HG03558 (cell line): ENCODE data around the gene NFATC1.

ENCODE experiments used
- ATAC-seq: cut with Tn5 transposase; IDR thresholded peaks from one replicate; pipeline ENCODE4 v1.9.1; 2021; ENCODE audit warnings: moderate number of reproducible peaks; ENCODE audit not compliant: unreplicated experiment; ENCODE audit errors: extremely low read depth

NFATC1 gene

DNA sequence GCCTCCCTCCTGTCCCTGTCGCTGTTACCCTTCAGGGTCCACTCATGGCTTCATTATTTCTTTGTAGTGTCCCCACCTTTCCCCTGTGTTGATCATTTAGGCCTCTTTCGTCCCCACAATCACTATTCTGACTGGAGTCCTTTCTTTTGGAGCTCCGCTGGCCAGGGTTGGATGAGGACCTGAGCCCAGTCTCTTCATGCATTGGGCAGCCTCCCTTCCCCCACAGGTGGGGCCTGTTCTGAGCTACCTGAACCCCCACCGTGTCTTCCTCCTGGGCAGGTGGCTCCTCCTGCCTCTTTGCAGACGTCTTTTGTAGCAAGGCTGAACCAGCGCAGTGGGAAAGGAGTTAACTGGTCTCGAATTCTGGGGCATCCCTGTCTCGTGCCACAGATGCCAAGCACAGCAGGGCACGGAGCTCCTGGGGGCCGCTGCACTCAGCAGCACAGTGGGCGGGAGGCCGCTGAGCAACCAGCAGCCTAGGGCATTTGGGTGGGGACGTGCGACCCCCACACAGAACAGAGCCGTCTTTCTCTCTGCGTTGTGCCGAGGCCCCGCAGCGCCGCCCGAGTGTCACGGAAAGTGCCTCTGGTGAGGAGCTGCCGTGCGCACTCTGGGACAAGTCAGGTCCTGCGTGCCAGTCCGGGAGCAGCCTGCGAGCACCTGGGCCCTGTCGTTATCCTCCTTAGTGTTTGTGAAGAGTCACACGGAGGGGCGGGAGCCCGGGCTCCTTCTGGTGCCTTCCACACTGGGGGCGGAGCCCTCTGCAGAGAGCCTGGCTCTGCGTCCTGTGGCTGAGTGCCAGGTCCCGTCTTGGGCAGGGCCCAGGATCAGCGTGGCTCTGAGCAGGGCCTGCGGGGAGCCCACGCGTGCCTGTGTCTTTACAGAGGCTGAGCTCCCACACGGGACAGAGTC is 130.1 kb downstream of the NFATC1 start:
- ATAC-seq: no peak

DNA sequence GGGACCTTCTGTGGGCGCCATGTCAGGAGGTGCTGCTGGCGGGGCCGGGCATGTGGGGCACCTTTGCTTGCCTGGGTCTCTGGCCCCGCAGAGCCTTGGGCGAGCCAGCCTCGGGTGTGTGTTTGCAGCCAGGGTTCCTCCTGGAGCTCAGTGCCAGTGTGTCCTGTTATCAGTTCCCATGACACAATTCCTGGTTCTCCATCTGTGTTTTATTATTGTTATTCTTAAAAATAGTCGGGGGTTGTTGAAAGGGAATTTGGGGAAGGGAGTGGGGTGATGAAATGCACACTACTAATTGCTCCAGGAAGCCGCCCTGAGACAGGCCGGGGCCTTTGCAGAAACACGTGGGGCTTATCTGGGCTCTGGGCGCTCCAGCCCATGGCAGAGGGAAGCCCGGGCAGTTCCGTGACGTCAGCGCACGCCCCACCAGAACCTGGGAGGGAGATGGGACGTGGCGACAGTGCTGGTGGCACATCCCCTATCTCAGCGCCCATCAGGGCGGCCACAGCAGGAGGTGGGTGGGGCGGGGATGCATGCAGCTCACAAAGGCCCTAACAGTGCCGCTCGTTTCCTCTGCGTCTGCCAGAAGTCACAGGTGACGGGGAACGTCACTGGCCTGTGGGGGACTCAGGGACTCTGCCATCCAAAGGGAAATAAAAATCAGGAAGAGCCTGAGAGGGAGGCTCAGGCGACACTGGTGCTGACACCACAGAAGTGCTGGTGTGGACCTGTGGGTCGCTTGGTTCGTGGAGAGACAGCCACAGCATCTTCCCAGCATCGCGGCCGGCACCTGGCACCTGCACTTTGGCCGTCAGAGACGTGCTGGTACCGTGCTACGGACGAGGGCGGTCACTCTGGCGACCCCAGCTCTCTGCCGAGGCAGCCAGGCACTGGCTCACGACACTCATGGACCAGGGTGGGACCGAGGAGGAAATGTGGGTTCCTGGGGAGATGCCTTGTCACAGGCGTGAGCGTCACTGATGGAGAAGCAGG is 131.0 kb downstream of the NFATC1 start:
- ATAC-seq: no peak

DNA sequence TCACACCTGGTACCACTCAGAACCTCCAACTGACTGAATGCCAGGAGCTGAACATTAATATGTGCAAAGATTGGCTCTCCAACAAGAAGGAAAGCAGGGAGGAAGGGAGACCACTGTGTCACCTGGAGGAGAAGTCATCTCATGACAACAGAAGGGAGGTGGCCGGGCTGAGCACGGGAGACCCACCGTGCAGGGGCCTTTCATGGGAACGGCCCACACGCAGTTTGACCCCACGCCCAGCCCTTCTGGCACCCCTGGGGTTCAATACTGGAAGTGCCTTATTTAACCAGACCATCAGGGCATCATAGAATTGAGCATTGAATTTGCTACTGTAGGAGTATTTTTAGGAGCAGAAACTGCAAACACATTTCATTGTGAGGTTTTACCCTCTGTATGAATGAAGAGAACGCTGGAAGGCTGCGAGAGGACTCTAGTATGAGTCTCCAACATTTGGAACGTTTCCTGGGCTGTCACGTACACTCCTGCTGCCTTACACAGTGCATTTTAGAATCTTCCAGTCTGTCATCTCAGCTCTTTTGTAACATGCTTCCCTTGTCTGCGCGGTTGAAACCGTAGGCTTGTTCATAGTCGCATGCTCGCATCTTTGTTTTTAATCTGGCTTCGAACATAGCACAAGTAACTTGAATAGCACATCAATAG is 132.1 kb downstream of the NFATC1 start:
- no peak for ATAC-seq

DNA sequence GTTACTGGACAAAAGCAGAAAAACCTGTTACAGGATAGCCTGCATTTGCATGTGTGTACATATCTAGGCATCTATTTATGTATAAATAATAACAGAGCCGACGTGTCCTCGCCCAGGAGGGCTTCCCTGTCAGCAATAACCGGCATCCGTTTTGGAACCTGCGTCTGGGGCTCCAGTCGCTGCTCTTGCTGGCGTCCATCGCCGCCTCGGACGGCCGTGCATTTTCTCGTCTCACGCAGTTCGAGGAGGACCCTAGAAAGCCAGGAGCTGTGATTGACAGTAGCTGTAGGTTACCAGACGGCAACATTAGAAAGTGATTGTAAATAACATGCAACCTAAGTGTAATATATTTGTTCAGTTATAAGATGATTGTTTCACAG is 132.6 kb downstream of the NFATC1 start:
- no peak for ATAC-seq

DNA sequence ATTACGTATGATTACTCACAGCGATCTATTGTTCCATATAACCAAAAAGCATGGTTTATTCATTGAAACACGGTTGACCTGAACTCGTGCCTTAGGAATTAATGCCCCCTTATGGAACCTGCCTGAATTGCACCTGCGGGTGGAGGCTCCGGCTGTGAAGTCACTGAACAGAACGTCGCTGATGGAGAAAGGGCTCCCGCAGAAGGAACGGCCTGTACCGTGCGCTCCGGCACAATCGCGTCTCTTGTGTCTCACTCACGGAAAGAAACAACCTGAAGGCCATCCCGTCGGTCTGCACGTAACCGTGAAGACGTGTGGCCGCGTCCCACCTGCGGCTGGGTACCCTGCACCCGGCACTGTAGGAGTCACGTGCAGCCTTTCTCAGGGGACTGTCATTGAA is 133.1 kb downstream of the NFATC1 start:
- no peak for ATAC-seq

DNA sequence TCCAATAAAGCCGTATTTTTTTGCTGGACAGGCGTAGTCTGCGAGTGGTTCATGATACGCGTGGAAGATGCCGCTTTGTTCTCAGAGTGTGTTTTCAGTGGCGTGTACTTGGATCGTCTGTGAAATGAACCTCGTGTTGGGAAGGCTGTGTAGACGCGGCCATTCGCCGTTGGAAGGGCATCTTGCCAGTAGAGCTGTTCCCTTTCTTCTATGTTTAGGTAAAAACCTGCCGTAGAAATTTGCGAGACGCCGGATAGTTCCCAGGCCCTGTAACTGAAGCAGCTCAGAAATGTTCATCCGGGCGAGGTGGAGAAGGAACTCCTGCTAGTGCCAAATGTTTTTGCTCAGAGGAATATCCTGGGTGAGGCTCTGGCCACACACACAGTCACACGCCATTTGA is 133.6 kb downstream of the NFATC1 start:
- no peak for ATAC-seq

DNA sequence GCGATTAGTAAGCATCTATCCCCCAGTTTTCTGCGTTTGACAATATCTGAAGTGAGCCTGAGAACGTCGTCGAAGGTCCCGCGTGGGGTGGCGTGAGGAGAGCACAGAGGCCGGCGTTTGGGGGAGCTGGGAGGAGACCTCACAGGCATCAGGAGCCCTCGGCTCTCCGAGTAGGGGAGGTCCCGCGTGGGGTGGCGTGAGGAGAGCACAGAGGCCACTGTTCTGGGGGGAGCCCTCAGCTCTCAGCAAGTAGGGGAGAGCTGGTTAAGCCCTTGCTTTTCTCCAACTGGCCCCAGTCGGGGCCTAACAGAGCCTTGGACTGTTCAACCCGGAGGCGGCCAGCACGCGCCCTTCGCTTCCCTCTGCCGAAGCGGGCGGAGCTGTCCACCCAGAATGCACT is 134.3 kb downstream of the NFATC1 start:
- ATAC-seq: no peak

DNA sequence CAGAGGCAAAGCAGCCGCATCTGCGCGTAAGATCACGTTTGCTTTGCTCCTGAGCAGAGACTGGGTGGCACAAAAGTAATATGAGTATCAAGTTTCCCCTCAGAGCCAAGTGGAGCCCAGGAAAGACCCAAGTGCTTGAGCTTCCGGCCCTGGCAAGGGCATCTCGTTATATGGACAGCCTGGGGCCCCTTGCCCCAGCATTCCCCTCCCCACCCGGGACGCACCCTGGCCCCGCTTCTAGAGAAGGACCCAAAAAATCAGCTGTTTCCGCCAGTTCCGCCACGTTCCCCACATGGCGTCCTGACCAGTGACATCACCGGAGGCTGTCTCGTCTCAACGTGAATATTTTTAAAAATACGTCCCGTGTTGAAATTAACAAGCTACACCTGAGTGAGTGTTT is 135.1 kb downstream of the NFATC1 start:
- no peak for ATAC-seq

DNA sequence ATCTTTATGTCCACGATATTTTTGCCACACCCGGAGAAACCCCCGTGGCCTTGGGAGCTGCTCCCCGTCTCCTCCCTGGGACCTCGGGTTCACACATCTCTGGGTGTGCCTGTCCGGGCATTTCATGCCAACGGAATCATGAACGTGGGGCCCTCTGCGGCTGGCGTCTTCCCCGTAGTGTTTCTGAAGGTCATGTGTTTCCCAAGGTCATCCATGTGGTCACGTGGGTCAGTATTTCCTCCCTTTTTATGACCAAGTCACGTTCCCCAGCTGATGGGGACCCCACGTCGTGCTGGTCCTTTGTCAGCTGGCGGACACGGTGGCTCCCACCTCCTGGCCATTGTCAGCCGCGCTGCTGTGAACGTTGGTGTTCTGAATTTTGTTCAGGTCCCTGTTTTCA is 135.7 kb downstream of the NFATC1 start:
- ATAC-seq: no peak

DNA sequence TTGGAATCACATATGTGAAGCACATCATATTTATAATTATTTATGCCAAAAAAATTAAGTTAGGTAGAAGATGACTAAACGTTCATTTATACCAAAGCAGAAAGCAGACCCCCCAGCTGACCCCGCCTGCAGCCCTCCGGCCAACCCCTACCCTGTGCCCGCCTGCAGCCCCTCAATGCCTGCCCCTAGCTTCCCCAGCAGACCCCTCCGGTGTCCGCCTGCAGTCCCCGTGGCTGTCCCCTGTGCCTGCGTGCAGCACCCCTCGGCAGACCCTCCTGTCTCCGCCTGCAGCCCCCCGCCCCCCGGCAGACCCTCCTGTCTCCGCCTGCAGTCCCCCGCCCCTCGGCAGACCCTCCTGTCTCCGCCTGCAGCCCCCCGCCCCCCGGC is 136.2 kb downstream of the NFATC1 start:
- no peak for ATAC-seq

DNA sequence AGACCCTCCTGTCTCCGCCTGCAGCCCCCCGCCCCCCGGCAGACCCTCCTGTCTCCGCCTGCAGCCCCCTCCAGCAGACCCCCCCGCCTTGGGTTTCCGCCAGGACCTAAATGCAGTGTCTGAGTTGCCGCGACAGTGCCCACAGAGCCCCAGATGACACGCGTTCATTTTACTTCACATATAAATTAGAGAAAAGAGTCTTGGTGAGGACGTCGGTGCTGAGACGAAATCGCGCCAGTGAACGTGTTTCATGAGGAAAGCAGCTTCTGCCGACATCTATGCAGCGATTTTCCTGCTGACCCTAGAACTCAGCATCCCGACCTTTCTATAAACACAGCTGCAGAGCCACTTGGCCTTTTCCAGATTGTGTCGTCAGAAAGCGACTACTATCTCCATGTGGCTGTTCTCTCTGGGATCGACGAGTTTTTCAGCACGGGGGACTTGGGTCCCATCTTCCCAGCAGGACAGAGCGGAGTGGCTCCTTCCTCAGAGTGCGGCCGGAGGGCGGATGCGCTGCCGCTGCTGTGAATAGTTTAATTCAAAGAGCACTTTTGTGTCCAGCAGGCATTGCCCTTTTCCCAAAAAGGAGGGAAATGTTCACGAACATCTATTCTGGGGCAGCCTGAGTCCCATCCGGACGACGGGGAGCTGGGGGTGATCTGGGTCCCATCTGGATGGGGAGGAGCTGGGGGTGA is 136.7 kb downstream of the NFATC1 start:
- no peak for ATAC-seq

DNA sequence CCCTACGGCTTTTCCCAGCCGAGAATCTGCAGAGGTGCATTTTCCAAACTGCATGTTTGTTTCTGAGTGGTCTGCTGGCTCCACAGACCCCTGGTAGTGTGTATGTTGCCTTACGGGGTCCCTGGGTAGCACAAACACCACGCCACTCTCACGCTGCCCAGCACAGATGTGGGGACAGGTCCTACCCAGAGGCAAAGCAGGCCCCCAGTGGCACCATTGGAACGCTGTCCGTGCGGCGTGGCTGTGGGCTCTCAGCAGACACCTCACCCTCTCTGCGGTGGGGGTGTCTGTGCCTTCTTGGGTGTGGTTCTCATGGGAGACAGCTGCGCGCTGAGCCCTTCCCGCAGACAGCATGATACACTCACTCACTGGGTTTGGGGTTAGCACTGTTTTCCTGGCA is 137.4 kb downstream of the NFATC1 start:
- no peak for ATAC-seq

DNA sequence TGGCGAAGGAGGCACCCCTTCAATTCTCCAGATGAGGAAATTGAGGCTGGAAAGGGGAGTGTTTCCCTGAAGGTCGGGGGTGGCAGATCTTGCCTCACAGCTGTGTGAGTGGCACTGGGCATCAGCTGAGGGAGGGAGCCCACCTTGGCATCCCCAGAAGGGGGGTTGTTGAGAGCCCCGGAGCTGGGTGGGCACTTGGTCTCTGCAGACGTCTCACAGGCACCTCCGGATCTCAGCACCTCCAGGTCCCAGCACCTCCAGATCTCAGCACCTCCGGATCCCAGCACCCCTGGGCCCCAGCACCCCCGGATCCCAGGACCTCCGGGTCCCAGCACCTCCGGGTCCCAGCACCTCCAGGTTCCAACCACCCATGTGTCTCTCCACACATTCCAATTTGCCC is 137.9 kb downstream of the NFATC1 start:
- no peak for ATAC-seq

DNA sequence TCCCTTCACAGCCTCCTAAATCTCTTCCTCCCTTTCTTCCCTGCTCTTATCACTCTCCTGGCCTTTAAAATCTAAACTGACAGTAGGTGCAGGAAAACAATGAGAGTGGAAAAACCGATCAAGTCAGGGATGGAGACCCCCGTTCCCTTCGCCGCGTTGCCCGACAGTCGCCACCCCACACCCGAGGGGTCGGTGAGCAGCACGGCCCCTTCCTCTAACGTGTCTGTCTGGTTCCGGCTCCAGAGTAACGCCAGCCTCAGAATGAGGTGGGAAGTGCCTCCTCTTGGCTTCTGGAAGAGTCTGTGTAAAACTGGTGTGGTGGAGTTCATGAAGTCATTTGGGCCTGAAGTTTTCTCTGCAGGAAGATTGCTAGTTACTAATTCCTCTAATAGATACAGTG is 138.6 kb downstream of the NFATC1 start:
- ATAC-seq: no peak

DNA sequence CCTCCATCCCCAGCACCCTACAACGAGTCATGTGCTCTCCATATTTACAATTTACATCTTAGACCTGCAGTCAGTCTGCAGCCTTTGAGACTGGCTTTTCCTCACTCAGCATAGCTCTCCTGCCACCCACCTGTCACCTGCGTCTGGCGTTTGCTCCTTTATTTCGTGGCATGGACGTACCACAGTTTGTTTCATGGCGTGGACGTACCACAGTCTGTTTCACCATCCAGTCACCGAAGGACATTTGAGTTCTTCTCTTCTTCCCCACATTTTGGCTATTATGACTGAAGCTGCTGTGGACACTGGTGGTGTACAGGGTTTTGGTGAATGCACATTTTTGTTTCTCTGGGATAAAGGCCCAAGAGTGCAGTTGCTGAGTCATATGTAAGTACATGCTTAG is 142.0 kb downstream of the NFATC1 start:
- ATAC-seq: no peak

DNA sequence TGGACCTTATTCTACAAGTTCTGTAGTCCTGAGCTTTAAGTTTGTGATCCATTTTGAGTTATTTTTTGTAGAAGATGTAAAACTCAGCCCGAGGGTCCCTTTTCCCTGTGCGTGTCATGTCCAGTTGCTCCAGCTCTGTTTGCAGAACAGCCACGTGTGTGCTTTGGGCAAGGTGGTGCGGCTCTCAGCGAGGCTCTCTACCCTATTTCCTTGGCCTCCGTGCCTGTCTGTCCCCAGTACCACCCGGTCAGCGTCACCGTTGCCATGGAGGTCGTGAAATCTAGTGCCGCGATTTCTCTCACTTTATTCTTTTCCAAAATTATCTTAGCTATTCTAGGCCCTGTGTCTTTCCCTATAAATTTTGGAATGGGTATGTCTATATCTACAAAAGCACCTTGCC is 142.9 kb downstream of the NFATC1 start:
- ATAC-seq: no peak

DNA sequence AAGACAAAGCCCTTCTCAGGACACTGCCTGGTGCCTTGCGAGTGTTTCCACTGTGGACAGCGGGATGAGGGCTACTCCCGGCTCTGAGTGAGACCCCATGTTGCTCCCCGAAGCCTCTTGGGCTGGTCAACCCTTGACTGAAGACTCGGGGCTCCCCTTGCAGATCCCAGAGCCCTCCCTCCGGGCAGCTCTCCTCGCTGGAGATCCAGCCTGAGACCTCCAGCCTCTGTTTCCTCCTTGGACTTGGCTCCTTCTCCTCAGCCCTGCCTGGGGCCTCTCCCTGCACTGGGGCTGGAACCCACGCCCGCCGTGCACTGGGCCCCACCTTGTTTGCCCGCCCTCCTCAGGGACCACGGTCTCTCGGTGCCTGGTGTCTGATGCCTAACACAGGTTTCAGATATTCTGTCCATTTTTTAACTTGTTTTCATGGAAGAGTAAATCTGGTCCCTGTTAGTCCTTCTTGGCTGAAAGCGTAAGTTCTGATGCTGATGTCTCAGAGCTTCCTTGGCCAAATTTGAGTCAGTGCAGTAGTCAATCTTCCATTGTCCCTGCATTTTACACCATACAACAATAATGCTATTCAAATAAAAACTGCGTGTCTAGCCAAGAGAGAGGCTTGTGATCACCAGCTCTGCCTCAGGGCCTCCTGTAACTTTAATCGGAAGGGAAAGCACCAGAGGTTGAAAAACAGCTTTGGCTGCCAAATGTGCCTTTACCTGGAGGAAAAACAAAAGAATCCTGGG is 144.6 kb downstream of the NFATC1 start:
- ATAC-seq: no peak

DNA sequence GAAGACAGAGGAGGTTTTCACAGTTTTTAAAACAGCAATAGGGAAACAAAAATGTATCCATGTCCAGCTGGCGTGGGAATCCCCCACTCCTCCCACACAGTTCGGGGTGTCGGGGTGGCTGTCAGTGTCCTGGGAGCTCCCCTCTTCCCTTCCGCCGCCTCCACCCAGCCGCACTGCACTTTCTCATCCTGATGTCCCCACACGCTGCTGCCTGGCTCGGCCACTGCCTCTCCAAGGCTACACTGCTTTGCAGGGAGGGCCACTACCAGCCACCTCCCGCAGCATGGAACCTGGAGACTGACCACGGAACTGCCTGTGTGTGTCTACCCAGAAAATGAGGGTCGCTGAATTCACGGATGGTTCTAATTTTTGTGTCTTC is 145.2 kb downstream of the NFATC1 start:
- ATAC-seq: no peak

DNA sequence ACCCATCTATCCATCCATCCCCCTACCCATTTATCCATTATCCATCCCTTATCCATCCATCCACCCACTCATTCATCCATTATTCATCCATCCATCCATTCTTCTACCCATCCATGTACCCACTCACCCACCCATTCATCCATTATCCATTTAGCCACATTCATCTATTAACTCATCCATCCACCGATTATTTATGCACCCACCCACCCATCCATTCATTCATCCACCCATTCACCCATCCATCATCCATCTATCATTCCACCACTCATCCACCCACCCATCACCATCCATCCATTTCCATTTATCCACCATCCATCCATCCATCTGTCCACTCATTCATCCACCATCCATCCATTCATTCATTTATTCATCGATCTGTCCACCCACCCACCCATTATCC is 146.5 kb downstream of the NFATC1 start:
- ATAC-seq: no peak
